CD14-positive monocyte (primary cell): ENCODE data around the gene CRBN. TPM values are rescaled to one million over a fixed set of nuclear protein-coding genes. Genes with fewer than 3 reads are reported as not detected.

Source experiments
- DNase-seq, 3 donors: peaks; one replicate each; pipeline ENCODE4 v3.0.0-alpha.2; 2011 to 2022
- H2AFZ ChIP-seq: 2 replicates; pipeline ENCODE4 v1.6.0; 2012; ENCODE audit warnings: mild to moderate bottlenecking, low read depth, low read length, inconsistent platforms; ENCODE audit not compliant: insufficient read depth, poor library complexity, severe bottlenecking
- H3K27ac ChIP-seq, 2 donors: 1 replicate in 1 of 2; 2 replicates in 1 of 2; pipeline ENCODE4 v1.5.1; 2012 to 2013; ENCODE audit warnings: low read length in 2 of 2, control low read depth in 1 of 2, inconsistent platforms in 1 of 2, low read depth in 1 of 2, mild to moderate bottlenecking in 1 of 2
- H3K27me3 ChIP-seq, 2 donors: one replicate each; pipeline versions ENCODE4 v1.6.0 to v1.6.1; 2011 to 2013; ENCODE audit warnings: low read length in 2 of 2; ENCODE audit not compliant: control insufficient read depth in 2 of 2, insufficient read depth in 2 of 2
- H3K36me3 ChIP-seq, 2 donors: replicated peaks in 1 of 2; 1 replicate in 1 of 2; 2 replicates in 1 of 2; pipeline versions ENCODE4 v1.5.1 to v1.6.1; 2012 to 2013; ENCODE audit warnings: low read length in 2 of 2, control low read depth in 1 of 2, inconsistent platforms in 1 of 2, mild to moderate bottlenecking in 1 of 2; ENCODE audit not compliant: insufficient read depth in 2 of 2, control insufficient read depth in 1 of 2
- H3K4me1 ChIP-seq, 2 donors: 1 replicate in 1 of 2; 2 replicates in 1 of 2; pipeline versions ENCODE4 v1.5.1 to v1.6.1; 2012 to 2013; ENCODE audit warnings: low read length in 2 of 2, control low read depth in 1 of 2, inconsistent platforms in 1 of 2, mild to moderate bottlenecking in 1 of 2, moderate library complexity in 1 of 2; ENCODE audit not compliant: insufficient read depth in 2 of 2, control insufficient read depth in 1 of 2
- H3K4me2 ChIP-seq: replicated peaks from 2 replicates; pipeline ENCODE3; 2012; ENCODE audit warnings: low read length, moderate library complexity, mild to moderate bottlenecking; ENCODE audit not compliant: poor library complexity, severe bottlenecking; ENCODE audit errors: extremely low read depth
- H3K4me3 ChIP-seq, 3 experiments: fragments of 200-600 bp in 1 of 3; sonication (generic) in 1 of 3; replicated peaks in 1 of 3; 1 replicate in 2 of 3; 2 replicates in 1 of 3; pipeline ENCODE4 v1.5.1; 2011 to 2013; ENCODE audit warnings: low read length in 3 of 3, mild to moderate bottlenecking in 3 of 3, control low read depth in 2 of 3, low read depth in 2 of 3, inconsistent platforms in 1 of 3, moderate library complexity in 1 of 3
- H3K79me2 ChIP-seq: 2 replicates; pipeline ENCODE4 v1.6.0; 2012; ENCODE audit warnings: mild to moderate bottlenecking, control low read depth, inconsistent platforms, low read length, moderate library complexity; ENCODE audit not compliant: insufficient read depth
- H3K9ac ChIP-seq: 2 replicates; pipeline ENCODE4 v1.6.0; 2017; ENCODE audit warnings: low read length, mild to moderate bottlenecking; ENCODE audit not compliant: insufficient read depth, poor library complexity, severe bottlenecking
- H3K9me3 ChIP-seq, 2 donors: replicated peaks in 1 of 2; 1 replicate in 1 of 2; 2 replicates in 1 of 2; pipeline versions ENCODE4 v1.5.1 to v1.6.1; 2012 to 2013; ENCODE audit warnings: low read length in 2 of 2, control low read depth in 1 of 2; ENCODE audit not compliant: control insufficient read depth in 1 of 2, insufficient read depth in 1 of 2
- H4K20me1 ChIP-seq: 2 replicates; pipeline ENCODE4 v1.6.0; 2012; ENCODE audit warnings: mild to moderate bottlenecking, low read length, control low read depth, moderate library complexity; ENCODE audit not compliant: insufficient read depth
- H3K27ac Mint-ChIP-seq, 7 donors: one replicate each; pipeline ENCODE4 v1.8.0; 2020; ENCODE audit warnings: mild to moderate bottlenecking in 7 of 7, mixed read lengths in 7 of 7, moderate library complexity in 6 of 7, inconsistent platforms in 2 of 7
- H3K27me3 Mint-ChIP-seq, 3 donors: one replicate each; pipeline ENCODE4 v1.8.0; 2021 to 2022; ENCODE audit warnings: low read depth in 3 of 3, mild to moderate bottlenecking in 3 of 3, mixed read lengths in 3 of 3, moderate library complexity in 3 of 3, inconsistent platforms in 1 of 3
- H3K36me3 Mint-ChIP-seq, 2 donors: one replicate each; pipeline ENCODE4 v1.8.0; 2020; ENCODE audit warnings: mixed read lengths in 2 of 2, inconsistent platforms in 1 of 2, mild to moderate bottlenecking in 1 of 2
- H3K4me1 Mint-ChIP-seq: one replicate; pipeline ENCODE4 v1.8.0; 2020; ENCODE audit warnings: mild to moderate bottlenecking, mixed read lengths
- H3K4me3 Mint-ChIP-seq, 2 donors: one replicate each; pipeline ENCODE4 v1.8.0; 2020; ENCODE audit warnings: mild to moderate bottlenecking in 2 of 2, mixed read lengths in 2 of 2, moderate library complexity in 1 of 2
- H3K9me3 Mint-ChIP-seq, 7 donors: one replicate each; pipeline ENCODE4 v1.8.0; 2020 to 2022; ENCODE audit warnings: mixed read lengths in 7 of 7, mild to moderate bottlenecking in 6 of 7, moderate library complexity in 6 of 7, inconsistent platforms in 2 of 7
- CTCF ChIP-seq: fragments of 200-600 bp; IDR thresholded peaks from one replicate; pipeline ENCODE4 v1.8.0; 2022; ENCODE audit warnings: antibody characterized with exemption, mild to moderate bottlenecking
- WGBS: methylation state at CpG from one replicate; pipeline ENCODE4 v1.1.5; 2013; ENCODE audit warnings: missing lambda C conversion rate; ENCODE audit not compliant: insufficient coverage; 5-methylcytosine and 5-hydroxymethylcytosine counted together
- intact Hi-C, 2 donors: fragments of 100-400 bp; cut with micrococcal nuclease; formaldehyde crosslinking; loops; one replicate each; pipeline versions ENCODE4 v1.15.0 to v1.15.1; 2023
- polyA plus RNA-seq, 3 donors: library from polyadenylated mRNA; depleted of rRNA in 1 of 3; unstranded in 2 of 3; stranded (reverse) in 1 of 3; fragments of 300-500 nt in 2 of 3; fragments of >200 nt in 1 of 3; fragmentation: Illumina TruSeq in 2 of 3; gene quantifications; 1 replicate in 2 of 3; 2 replicates in 1 of 3; pipeline ENCODE4 v1.2.3, GENCODE V29; 2012 to 2021

CRBN gene
- polyA plus RNA-seq, 3 donors, result 53.1 to 98.3 (median 96.1) TPM

- Histone ChIP-seq H3K9me3 (no peaks in the 10 kb centered on the region), H3K79me2 (peaks cover 15% of the 10 kb centered on the region), H3K4me1 (no peaks in the 10 kb centered on the region), H3K27ac (peak overlapping the region in 1 of 2 donors; percentile 29), H3K27me3 (no peaks in the 10 kb centered on the region), H3K4me3 (no peak overlapping the region), H2AFZ (no peak overlapping the region), H3K36me3 (peaks cover 90 to 99% of the 10 kb centered on the region in 2 donors), H3K4me2 (no peak overlapping the region), H4K20me1 (peaks cover 39% of the 10 kb centered on the region), H3K9ac (no peak overlapping the region)
- Mint-ChIP-seq H3K27me3 (no peaks in the 10 kb centered on the region), H3K9me3 (no peaks in the 10 kb centered on the region), H3K4me1 (no peaks in the 10 kb centered on the region), H3K4me3 (no peak overlapping the region), H3K36me3 (peaks cover 85 to 92% of the 10 kb centered on the region in 2 donors), H3K27ac (no peak overlapping the region)
- intact Hi-C loops, result no loop called here
- no peak for DNase-seq
- no peak for TF ChIP-seq CTCF
Measured at GRCh38 chr3:3141939-3142338, 37.6 kb downstream of the CRBN start.

- peaks cover 70% of the 10 kb centered on the region for H4K20me1 ChIP-seq
Measured at GRCh38 chr3:3137526-3137925, 42.0 kb downstream of the CRBN start.

More at GRCh38 chr3:3137526-3137925, 42.0 kb downstream of the CRBN start:
- Histone ChIP-seq H3K27me3 (no peaks in the 10 kb centered on the region), H2AFZ (no peak overlapping the region), H3K36me3 (peaks cover 52 to 92% of the 10 kb centered on the region in 2 donors), H3K4me3 (no peak overlapping the region), H3K9me3 (no peaks in the 10 kb centered on the region), H3K9ac (no peak overlapping the region), H3K27ac (no peak overlapping the region), H3K4me2 (no peak overlapping the region), H3K79me2 (peaks cover 53% of the 10 kb centered on the region), H3K4me1 (no peaks in the 10 kb centered on the region)
- intact Hi-C loops, result no loop called here
- Mint-ChIP-seq H3K27me3 (peaks cover 0 to 1% (median 0%) of the 10 kb centered on the region in 3 donors), H3K9me3 (no peaks in the 10 kb centered on the region), H3K36me3 (peaks cover 57 to 77% of the 10 kb centered on the region in 2 donors), H3K27ac (no peak overlapping the region), H3K4me1 (peaks cover 5% of the 10 kb centered on the region), H3K4me3 (no peak overlapping the region)
- TF ChIP-seq CTCF, result no peak
- 100% methylated on average over 2 of the region's 6 CpGs for WGBS
- no peak for DNase-seq
